Measurements from ENCODE around the gene HAUS7. TPM values are rescaled to one million over a fixed set of nuclear protein-coding genes. Genes with fewer than 3 reads are reported as not detected.
A peak's percentile ranks its signal among the peaks of the same experiment; 100 is the strongest.

The HAUS7 gene
- total and polyA plus RNA-seq, 7 donors: 15.0 to 37.8 (median 23.9) TPM

DNA sequence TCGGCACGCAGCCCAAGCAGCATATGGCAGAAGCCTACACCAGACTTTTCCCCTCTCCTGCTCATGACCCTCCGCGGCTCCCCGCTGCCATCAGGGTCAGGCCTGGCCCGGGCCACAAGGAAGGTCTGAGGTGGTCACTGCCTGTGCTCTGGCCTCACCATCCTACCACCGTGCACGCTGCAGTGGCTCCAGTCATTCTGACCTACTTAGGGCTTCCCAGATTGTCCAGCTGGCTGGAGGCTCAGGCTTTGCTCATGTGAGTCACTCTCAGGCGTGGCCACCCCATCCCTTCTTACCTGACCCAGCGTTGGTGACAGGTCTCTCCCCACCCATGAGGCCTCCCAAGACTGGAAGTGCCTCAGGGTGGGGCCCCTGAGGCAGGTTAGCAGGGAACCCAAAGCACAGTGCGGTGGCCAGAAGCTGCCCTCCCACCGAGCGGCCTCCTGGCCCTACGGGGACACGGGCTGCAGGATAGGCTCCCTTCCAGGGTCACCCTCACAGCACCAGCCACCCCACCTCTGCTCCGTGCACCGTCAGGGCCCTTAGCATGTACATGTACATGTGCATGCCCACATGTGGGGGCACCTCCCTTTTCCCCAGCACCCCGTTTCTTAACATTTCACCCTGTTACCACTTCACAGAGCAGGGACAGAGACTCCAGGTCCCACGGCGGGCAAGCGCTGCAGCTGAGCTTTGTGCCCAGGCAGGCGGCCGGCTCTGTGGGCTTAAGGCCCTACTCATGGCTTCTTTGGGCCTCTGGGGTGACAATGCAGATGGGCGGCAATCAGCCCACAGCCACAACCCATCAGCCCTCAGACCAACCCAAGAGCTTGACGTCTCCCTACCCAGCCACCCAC, 26.7 kb downstream of the HAUS7 start:
- peak; percentile 46 for DNase-seq
- WGBS, 2 donors: 75 to 85% methylated on average over 25 of the region's 25 CpGs
- TF ChIP-seq, protein P1, sequence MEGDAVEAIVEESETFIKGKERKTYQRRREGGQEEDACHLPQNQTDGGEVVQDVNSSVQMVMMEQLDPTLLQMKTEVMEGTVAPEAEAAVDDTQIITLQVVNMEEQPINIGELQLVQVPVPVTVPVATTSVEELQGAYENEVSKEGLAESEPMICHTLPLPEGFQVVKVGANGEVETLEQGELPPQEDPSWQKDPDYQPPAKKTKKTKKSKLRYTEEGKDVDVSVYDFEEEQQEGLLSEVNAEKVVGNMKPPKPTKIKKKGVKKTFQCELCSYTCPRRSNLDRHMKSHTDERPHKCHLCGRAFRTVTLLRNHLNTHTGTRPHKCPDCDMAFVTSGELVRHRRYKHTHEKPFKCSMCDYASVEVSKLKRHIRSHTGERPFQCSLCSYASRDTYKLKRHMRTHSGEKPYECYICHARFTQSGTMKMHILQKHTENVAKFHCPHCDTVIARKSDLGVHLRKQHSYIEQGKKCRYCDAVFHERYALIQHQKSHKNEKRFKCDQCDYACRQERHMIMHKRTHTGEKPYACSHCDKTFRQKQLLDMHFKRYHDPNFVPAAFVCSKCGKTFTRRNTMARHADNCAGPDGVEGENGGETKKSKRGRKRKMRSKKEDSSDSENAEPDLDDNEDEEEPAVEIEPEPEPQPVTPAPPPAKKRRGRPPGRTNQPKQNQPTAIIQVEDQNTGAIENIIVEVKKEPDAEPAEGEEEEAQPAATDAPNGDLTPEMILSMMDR (IDR thresholded peaks at IDR 0.05): no peak
- no peak for TF ChIP-seq POLR2A (IDR thresholded peaks at IDR 0.05)
- no peak for TF ChIP-seq EP300 (IDR thresholded peaks at IDR 0.05)
- no peak for TF ChIP-seq POLR2AphosphoS5 (IDR thresholded peaks at IDR 0.05)
- no peaks in the 10 kb centered on the region for H3K36me3 ChIP-seq
- intact Hi-C loops (cut with DNase I): no loop called here
- H3K27me3 ChIP-seq: no peaks in the 10 kb centered on the region
- H3K27ac ChIP-seq: no peak overlapping the region
- no peaks in the 10 kb centered on the region for H3K4me1 ChIP-seq
- peaks cover 0 to 4% (median 0%) of the 10 kb centered on the region in 4 donors for H3K9me3 ChIP-seq
- H3K4me3 ChIP-seq: no peak overlapping the region

DNA sequence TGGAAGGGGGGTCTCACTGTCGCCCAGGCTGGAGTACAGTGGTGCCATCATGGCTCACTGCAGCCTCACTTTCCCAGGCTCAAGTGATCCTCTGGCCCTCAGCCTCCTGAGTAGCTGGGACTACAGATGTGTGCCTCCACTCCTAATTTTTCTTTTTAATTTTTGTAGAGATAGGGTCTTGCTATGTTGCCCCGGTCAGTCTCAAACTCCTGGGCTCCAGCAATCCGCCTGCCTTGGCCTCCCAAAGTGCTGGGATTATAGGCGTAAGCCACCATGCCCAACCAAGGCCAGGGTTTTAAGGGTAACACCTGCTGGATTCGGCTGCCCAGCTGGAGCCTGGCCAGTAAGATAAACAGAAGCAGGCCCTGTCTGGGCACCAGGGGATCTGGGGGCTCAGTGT, 27.9 kb downstream of the HAUS7 start:
- H3K27ac ChIP-seq: no peak overlapping the region
- intact Hi-C loops (cut with DNase I): no loop called here
- H3K4me1 ChIP-seq: no peaks in the 10 kb centered on the region
- H3K27me3 ChIP-seq: no peaks in the 10 kb centered on the region
- H3K36me3 ChIP-seq: no peaks in the 10 kb centered on the region
- no peak overlapping the region for H3K4me3 ChIP-seq
- H3K9me3 ChIP-seq: peaks cover 0 to 4% (median 0%) of the 10 kb centered on the region in 4 donors
- no peak for DNase-seq
- WGBS, 2 donors: 62 to 86% methylated on average over 5 of the region's 5 CpGs
- TF ChIP-seq POLR2A (IDR thresholded peaks at IDR 0.05): no peak
- TF ChIP-seq EP300 (IDR thresholded peaks at IDR 0.05): no peak
- TF ChIP-seq POLR2AphosphoS5 (IDR thresholded peaks at IDR 0.05): no peak
- TF ChIP-seq, protein P1 (IDR thresholded peaks at IDR 0.05): no peak

DNA sequence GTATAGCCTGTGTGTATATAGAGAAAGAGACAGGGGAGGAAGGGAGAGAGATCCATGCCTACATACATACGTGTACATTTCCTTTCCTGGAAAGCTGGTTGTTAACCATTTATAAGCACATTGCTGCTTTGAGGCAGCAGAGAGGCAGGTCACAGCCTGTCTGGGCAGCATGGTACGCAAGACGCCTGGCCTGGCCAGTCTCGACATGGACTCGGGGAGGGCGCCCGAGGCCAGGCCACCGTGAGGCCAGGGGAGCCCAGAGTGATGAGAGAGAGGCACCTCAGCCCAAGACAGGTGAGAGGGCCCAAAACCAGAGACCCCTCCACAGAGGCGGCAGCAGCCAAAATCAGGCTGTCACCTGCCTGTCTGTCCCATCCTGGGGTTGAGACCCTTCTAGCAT, 28.4 kb downstream of the HAUS7 start:
- 77 to 78% methylated on average over 9 of the region's 9 CpGs for WGBS, 2 donors
- Histone ChIP-seq H3K27ac (no peak overlapping the region), H3K27me3 (no peaks in the 10 kb centered on the region), H3K4me3 (no peak overlapping the region), H3K36me3 (no peaks in the 10 kb centered on the region), H3K4me1 (no peaks in the 10 kb centered on the region), H3K9me3 (peaks cover 0 to 4% (median 0%) of the 10 kb centered on the region in 4 donors)
- intact Hi-C loops (cut with DNase I): no loop called here
- TF ChIP-seq POLR2AphosphoS5 (IDR thresholded peaks at IDR 0.05) (no peak), POLR2A (IDR thresholded peaks at IDR 0.05) (no peak), EP300 (IDR thresholded peaks at IDR 0.05) (no peak)
- TF ChIP-seq, protein P1 (IDR thresholded peaks at IDR 0.05): no peak
- no peak for DNase-seq

DNA sequence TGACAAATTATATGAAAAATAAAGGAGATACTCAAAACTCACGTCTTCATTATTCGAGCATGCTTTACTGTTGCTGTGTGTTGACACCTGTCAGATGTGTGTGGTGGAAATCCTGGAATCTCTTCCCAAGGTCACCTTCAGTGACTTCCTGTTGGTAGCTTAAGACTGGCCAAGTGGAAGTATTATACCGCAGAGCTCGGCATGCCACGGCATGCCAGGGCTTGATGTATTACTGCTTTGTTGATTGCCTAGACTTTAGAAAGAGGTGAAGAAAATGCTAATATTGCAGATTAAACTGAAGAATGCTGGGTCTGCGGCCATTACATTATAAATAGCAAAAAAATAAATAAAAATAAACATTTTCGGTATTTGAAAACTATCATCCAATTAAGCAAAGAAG, 29.1 kb downstream of the HAUS7 start:
- WGBS, 2 donors: 75 to 76% methylated on average over 7 of the region's 7 CpGs
- no peaks in the 10 kb centered on the region for H3K27me3 ChIP-seq
- no peak for DNase-seq
- no peak for TF ChIP-seq EP300 (IDR thresholded peaks at IDR 0.05)
- no peak for TF ChIP-seq POLR2A (IDR thresholded peaks at IDR 0.05)
- TF ChIP-seq, protein P1 (IDR thresholded peaks at IDR 0.05): no peak
- no peak for TF ChIP-seq POLR2AphosphoS5 (IDR thresholded peaks at IDR 0.05)
- no peaks in the 10 kb centered on the region for H3K4me1 ChIP-seq
- peaks cover 0 to 4% (median 0%) of the 10 kb centered on the region in 4 donors for H3K9me3 ChIP-seq
- H3K4me3 ChIP-seq: no peak overlapping the region
- H3K36me3 ChIP-seq: no peaks in the 10 kb centered on the region
- intact Hi-C loops (cut with DNase I): no loop called here
- no peak overlapping the region for H3K27ac ChIP-seq
